Measurements from ENCODE around the gene MAP1LC3C.

Gene MAP1LC3C

DNA sequence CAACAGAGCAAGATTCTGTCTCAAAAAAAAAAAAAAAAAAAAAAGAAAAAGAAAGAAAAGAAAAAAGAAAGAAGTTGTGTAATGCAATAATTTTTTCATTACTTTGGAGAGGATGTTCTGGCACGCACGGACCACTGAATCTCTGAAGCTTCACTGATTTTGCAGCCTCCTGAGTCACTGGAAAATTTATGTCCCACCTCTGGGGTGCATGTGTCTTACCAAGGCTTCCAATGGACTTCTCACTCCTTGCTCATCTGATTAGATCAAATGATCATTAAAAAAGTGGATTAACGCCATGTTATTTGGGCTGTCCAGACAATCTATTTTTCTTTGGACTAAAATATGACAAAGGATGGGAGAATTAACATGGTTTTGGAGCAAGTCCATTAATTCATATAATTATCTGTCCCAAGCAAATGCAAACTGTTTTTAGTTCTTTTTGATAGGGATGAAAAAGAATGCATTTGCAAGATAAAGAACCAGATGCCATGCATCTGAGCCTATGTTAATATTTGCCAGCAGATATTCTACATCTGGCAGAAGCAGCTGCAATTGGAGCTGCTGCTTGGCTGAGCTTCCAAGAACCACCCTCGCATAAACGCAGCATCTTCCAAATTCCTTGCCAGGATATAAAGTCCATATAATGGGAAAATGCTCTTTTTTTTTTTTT lies 10.1 kb upstream of the MAP1LC3C start:
- H3K27me3 Mint-ChIP-seq (ENCODE audit: low read depth, poor library complexity): peaks cover 12% of the 10 kb centered on the region

DNA sequence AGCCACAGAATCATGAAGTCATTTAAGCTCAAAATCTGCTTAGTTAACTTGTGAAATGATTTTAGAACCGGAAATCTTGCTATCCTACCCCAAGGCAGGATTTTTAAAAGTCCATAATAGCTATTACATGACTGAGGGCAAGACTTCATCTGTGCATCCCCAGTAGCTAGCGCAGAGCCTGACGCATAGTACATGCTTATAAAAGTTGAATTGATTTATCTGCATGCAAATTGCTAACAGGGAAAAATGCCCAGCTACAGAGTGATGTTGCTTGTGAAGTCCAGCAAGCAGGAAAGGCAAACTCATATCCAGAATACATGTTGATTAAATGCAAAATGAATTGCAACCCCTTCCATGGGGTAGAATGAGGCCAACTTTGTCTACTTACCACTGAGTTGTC lies 8.1 kb upstream of the MAP1LC3C start:
- Mint-ChIP-seq H3K9me3 (no peaks in the 10 kb centered on the region), H3K27ac (no peak overlapping the region), H3K27me3 (ENCODE audit: low read depth, poor library complexity) (peaks cover 12% of the 10 kb centered on the region), H3K4me1 (peaks cover 5% of the 10 kb centered on the region), H3K36me3 (ENCODE audit: low read depth) (no peaks in the 10 kb centered on the region), H3K4me3 (no peak overlapping the region)
- DNase-seq: no peak
- TF ChIP-seq, protein P1, sequence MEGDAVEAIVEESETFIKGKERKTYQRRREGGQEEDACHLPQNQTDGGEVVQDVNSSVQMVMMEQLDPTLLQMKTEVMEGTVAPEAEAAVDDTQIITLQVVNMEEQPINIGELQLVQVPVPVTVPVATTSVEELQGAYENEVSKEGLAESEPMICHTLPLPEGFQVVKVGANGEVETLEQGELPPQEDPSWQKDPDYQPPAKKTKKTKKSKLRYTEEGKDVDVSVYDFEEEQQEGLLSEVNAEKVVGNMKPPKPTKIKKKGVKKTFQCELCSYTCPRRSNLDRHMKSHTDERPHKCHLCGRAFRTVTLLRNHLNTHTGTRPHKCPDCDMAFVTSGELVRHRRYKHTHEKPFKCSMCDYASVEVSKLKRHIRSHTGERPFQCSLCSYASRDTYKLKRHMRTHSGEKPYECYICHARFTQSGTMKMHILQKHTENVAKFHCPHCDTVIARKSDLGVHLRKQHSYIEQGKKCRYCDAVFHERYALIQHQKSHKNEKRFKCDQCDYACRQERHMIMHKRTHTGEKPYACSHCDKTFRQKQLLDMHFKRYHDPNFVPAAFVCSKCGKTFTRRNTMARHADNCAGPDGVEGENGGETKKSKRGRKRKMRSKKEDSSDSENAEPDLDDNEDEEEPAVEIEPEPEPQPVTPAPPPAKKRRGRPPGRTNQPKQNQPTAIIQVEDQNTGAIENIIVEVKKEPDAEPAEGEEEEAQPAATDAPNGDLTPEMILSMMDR (IDR thresholded peaks at IDR 0.05): no peak

More for the DNA sequence above, 10.1 kb upstream of the MAP1LC3C start:
- no peak for DNase-seq
- Mint-ChIP-seq H3K4me3 (no peak overlapping the region), H3K27ac (no peak overlapping the region), H3K9me3 (peaks cover 1% of the 10 kb centered on the region), H3K36me3 (ENCODE audit: low read depth) (no peaks in the 10 kb centered on the region), H3K4me1 (peaks cover 5% of the 10 kb centered on the region)
- TF ChIP-seq, protein P1 (IDR thresholded peaks at IDR 0.05): no peak

GRCh38 chr1:242005866-242006535 lies 7.1 kb upstream of the MAP1LC3C start:
- Mint-ChIP-seq H3K4me3 (no peak overlapping the region), H3K27ac (no peak overlapping the region), H3K36me3 (ENCODE audit: low read depth) (no peaks in the 10 kb centered on the region), H3K27me3 (ENCODE audit: low read depth, poor library complexity) (peaks cover 12% of the 10 kb centered on the region), H3K4me1 (peaks cover 5% of the 10 kb centered on the region), H3K9me3 (no peaks in the 10 kb centered on the region)
- TF ChIP-seq, protein P1 (IDR thresholded peaks at IDR 0.05): no peak
- DNase-seq: no peak

- H3K27ac Mint-ChIP-seq: peak overlapping the region; percentile 39
- peaks cover 12% of the 10 kb centered on the region for H3K27me3 Mint-ChIP-seq (ENCODE audit: low read depth, poor library complexity)
- TF ChIP-seq, protein P1 (IDR thresholded peaks at IDR 0.05): no peak
- H3K36me3 Mint-ChIP-seq (ENCODE audit: low read depth): no peaks in the 10 kb centered on the region
- H3K4me3 Mint-ChIP-seq: no peak overlapping the region
- no peak for DNase-seq
- peaks cover 5% of the 10 kb centered on the region for H3K4me1 Mint-ChIP-seq
- no peaks in the 10 kb centered on the region for H3K9me3 Mint-ChIP-seq
Measured at GRCh38 chr1:242004751-242005495, 6.0 kb upstream of the MAP1LC3C start.

- DNase-seq: no peak
- no peaks in the 10 kb centered on the region for H3K36me3 Mint-ChIP-seq (ENCODE audit: low read depth)
- peaks cover 11% of the 10 kb centered on the region for H3K27me3 Mint-ChIP-seq (ENCODE audit: low read depth, poor library complexity)
- no peak overlapping the region for H3K27ac Mint-ChIP-seq
- peaks cover 18% of the 10 kb centered on the region for H3K4me1 Mint-ChIP-seq
- no peaks in the 10 kb centered on the region for H3K9me3 Mint-ChIP-seq
- no peak overlapping the region for H3K4me3 Mint-ChIP-seq
- TF ChIP-seq, protein P1 (IDR thresholded peaks at IDR 0.05): no peak
Measured at GRCh38 chr1:242002510-242002909, 3.6 kb upstream of the MAP1LC3C start.

Measured in nephron progenitor cell (in vitro differentiated cells).